Lung (tissue), 12 donors: ENCODE results near the gene MEGF10. TPM values are rescaled to one million over a fixed set of nuclear protein-coding genes. Genes with fewer than 3 reads are reported as not detected.

Source experiments
- ATAC-seq: fragments of 200-7000 bp; cut with Tn5 transposase; one replicate; pipeline ENCODE4 v1.9.1; 2020; ENCODE audit warnings: moderate number of reproducible peaks; ENCODE audit not compliant: insufficient read depth, low FRiP score
- DNase-seq, 3 donors: peaks; one replicate each; pipeline ENCODE4 v3.0.0-alpha.2; 2013 to 2017
- H3K27ac ChIP-seq, 2 donors: one replicate each; pipeline ENCODE4 v1.5.1; 2013; ENCODE audit warnings: mild to moderate bottlenecking in 2 of 2, moderate library complexity in 2 of 2, control low read depth in 1 of 2, inconsistent platforms in 1 of 2, low read depth in 1 of 2, low read length in 1 of 2
- H3K27me3 ChIP-seq, 3 donors: one replicate each; pipeline ENCODE4 v1.5.1; 2013; ENCODE audit warnings: low read length in 2 of 3; ENCODE audit not compliant: control insufficient read depth in 3 of 3, insufficient read depth in 3 of 3
- H3K36me3 ChIP-seq, 4 donors: one replicate each; pipeline ENCODE4 v1.5.1; 2013; ENCODE audit warnings: low read length in 4 of 4, mild to moderate bottlenecking in 1 of 4, moderate library complexity in 1 of 4; ENCODE audit not compliant: control insufficient read depth in 4 of 4, insufficient read depth in 4 of 4
- H3K4me1 ChIP-seq, 5 donors: one replicate each; pipeline ENCODE4 v1.5.1; 2013; ENCODE audit warnings: low read length in 5 of 5, mild to moderate bottlenecking in 2 of 5, moderate library complexity in 1 of 5; ENCODE audit not compliant: control insufficient read depth in 5 of 5, insufficient read depth in 5 of 5
- H3K4me3 ChIP-seq: one replicate; pipeline ENCODE4 v1.5.1; 2013; ENCODE audit warnings: mild to moderate bottlenecking, control low read depth, moderate library complexity
- H3K9ac ChIP-seq, 2 donors: one replicate each; pipeline ENCODE4 v1.5.1; 2013; ENCODE audit warnings: low read length in 2 of 2, control low read depth in 1 of 2; ENCODE audit not compliant: insufficient read depth in 1 of 2
- H3K9me3 ChIP-seq, 4 donors: one replicate each; pipeline ENCODE4 v1.5.1; 2013; ENCODE audit warnings: low read length in 3 of 4, mild to moderate bottlenecking in 1 of 4, moderate library complexity in 1 of 4; ENCODE audit not compliant: control insufficient read depth in 4 of 4, insufficient read depth in 3 of 4
- CTCF ChIP-seq: IDR thresholded peaks from 2 replicates; pipeline ENCODE4 v1.5.1; 2012; ENCODE audit warnings: mild to moderate bottlenecking; ENCODE audit errors: control extremely low read depth, extremely low read depth
- WGBS, 2 donors: extraction: QIAGEN DNeasy Blood & Tissue Kit; methylation state at CpG; one replicate each; pipeline ENCODE4 v1.1.7; 2013; 5-methylcytosine and 5-hydroxymethylcytosine counted together
- polyA plus RNA-seq, 2 donors: library from polyadenylated mRNA; stranded (reverse); fragments of 200-250 nt; gene quantifications; one replicate each; pipeline ENCODE4 v1.2.1, GENCODE V29; 2013
- total RNA-seq, 2 donors: library from RNA; depleted of rRNA in 1 of 2; stranded (reverse); fragments of >200 nt in 1 of 2; gene quantifications; one replicate each; pipeline ENCODE4 v1.2.1, GENCODE V29; 2014 to 2021
- donor health status: control.
- donor health status: control.
- donor health status: Bipolar disorder and iron deficiency.
- donor health status: healthy.
- donor health status: DM: yes; HTN: yes; CAD: no.

The MEGF10 gene
- total and polyA plus RNA-seq, 4 donors = 0.02 to 0.82 (median 0.12) TPM

- ATAC-seq (no peak), DNase-seq (no peak)
- no peak for TF ChIP-seq CTCF
- H3K36me3 ChIP-seq = no peaks in the 10 kb centered on the region
- no peak overlapping the region for H3K4me3 ChIP-seq
- H3K9me3 ChIP-seq = peaks cover 0 to 3% (median 0%) of the 10 kb centered on the region in 4 donors
- H3K27ac ChIP-seq = no peak overlapping the region
- peaks cover 0 to 5% (median 0%) of the 10 kb centered on the region in 3 donors for H3K27me3 ChIP-seq
- no peak overlapping the region for H3K9ac ChIP-seq
- H3K4me1 ChIP-seq = peaks cover 0 to 3% (median 0%) of the 10 kb centered on the region in 5 donors
Observed at GRCh38 chr5:127375124-127375523, 84.5 kb downstream of the MEGF10 start.

- DNase-seq (no peak), ATAC-seq (no peak)
- Histone ChIP-seq H3K9me3 (peaks cover 0 to 3% (median 0%) of the 10 kb centered on the region in 4 donors), H3K36me3 (no peaks in the 10 kb centered on the region), H3K4me3 (no peak overlapping the region), H3K9ac (no peak overlapping the region), H3K27ac (no peak overlapping the region), H3K27me3 (peaks cover 0 to 5% (median 0%) of the 10 kb centered on the region in 3 donors), H3K4me1 (peaks cover 0 to 3% (median 0%) of the 10 kb centered on the region in 5 donors)
- WGBS, 2 donors = 88 to 93% methylated on average over 1 of the region's 1 CpG
- TF ChIP-seq CTCF = no peak
Observed at GRCh38 chr5:127375544-127376091, 85.0 kb downstream of the MEGF10 start.

- no peak for TF ChIP-seq CTCF
- no peak for ATAC-seq
- H3K4me3 ChIP-seq = no peak overlapping the region
- H3K9ac ChIP-seq = no peak overlapping the region
- WGBS, 2 donors = 93 to 95% methylated on average over 8 of the region's 8 CpGs
- H3K9me3 ChIP-seq = peaks cover 0 to 3% (median 0%) of the 10 kb centered on the region in 4 donors
- DNase-seq = no peak
- peaks cover 0 to 2% (median 0%) of the 10 kb centered on the region in 5 donors for H3K4me1 ChIP-seq
- no peaks in the 10 kb centered on the region for H3K36me3 ChIP-seq
- H3K27me3 ChIP-seq = peaks cover 0 to 5% (median 0%) of the 10 kb centered on the region in 3 donors
- H3K27ac ChIP-seq = no peak overlapping the region
Observed at GRCh38 chr5:127377651-127378050, 87.1 kb downstream of the MEGF10 start.

GRCh38 chr5:127385936-127386335 is 95.3 kb downstream of the MEGF10 start:
- no peak for ATAC-seq
- no peaks in the 10 kb centered on the region for H3K27me3 ChIP-seq
- DNase-seq = no peak
- no peak overlapping the region for H3K9ac ChIP-seq
- no peaks in the 10 kb centered on the region for H3K9me3 ChIP-seq
- H3K27ac ChIP-seq = no peak overlapping the region
- no peak for TF ChIP-seq CTCF
- H3K36me3 ChIP-seq = no peaks in the 10 kb centered on the region
- WGBS, 2 donors = 86 to 100% methylated on average over 1 of the region's 1 CpG
- no peaks in the 10 kb centered on the region for H3K4me1 ChIP-seq
- H3K4me3 ChIP-seq = no peak overlapping the region
